Measurements from ENCODE around the gene JMJD6. TPM values are rescaled to one million over a fixed set of nuclear protein-coding genes. Genes with fewer than 3 reads are reported as not detected.
A peak's percentile ranks its signal among the peaks of the same experiment; 100 is the strongest.

Gene JMJD6
- total and polyA plus RNA-seq, 2 of the 8 experiments (the other 6 are each of a cell fraction or from before 2014, with no cell fraction given), result 8.6 to 18.6 TPM

- Histone ChIP-seq H3K4ac (replicated peaks; ENCODE audit: insufficient read length, low read depth, low read length) (no peak overlapping the region), H3K14ac (ENCODE audit: insufficient read length) (no peak overlapping the region), H2BK20ac (ENCODE audit: low read length) (no peak overlapping the region), H3K9me3 (ENCODE audit: insufficient read depth in 2 of 2, low read depth in 1 of 2, low read length in 1 of 2) (no peaks in the 10 kb centered on the region), H2BK120ac (replicated peaks; ENCODE audit: low read depth, low read length) (no peak overlapping the region), H3K9ac (replicated peaks in 1 of 4; ENCODE audit: extremely low read depth in 1 of 4, low read depth in 3 of 4, low read length in 3 of 4) (no peak overlapping the region), H3K4me1 (replicated peaks in 1 of 4; ENCODE audit: control insufficient read depth in 3 of 4, insufficient read depth in 4 of 4, low read length in 3 of 4) (peaks cover 0 to 24% (median 12%) of the 10 kb centered on the region in 4 experiments; a peak in 6 of 7 replicates), H3K79me2 (ENCODE audit: control insufficient read depth in 1 of 2, insufficient read depth in 2 of 2, low read length in 2 of 2) (no peaks in the 10 kb centered on the region), H4K20me1 (replicated peaks in 1 of 2; ENCODE audit: control insufficient read depth in 1 of 2, insufficient read depth in 2 of 2, low read length in 2 of 2) (peaks cover 0 to 2% of the 10 kb centered on the region in 2 experiments), H3K18ac (ENCODE audit: extremely low read depth, low read length) (no peak overlapping the region), H3K23ac (ENCODE audit: insufficient read length) (no peak overlapping the region), H4K8ac (ENCODE audit: extremely low read depth, insufficient read depth, low read length) (peak overlapping the region; percentile 36), H4K5ac (ENCODE audit: insufficient read length, low read depth, low read length) (no peak overlapping the region), H2AK5ac (ENCODE audit: low read depth, low read length) (no peak overlapping the region), H3K23me2 (ENCODE audit: low read depth, low read length) (no peaks in the 10 kb centered on the region), H4K91ac (replicated peaks; ENCODE audit: insufficient read length, low read length) (no peak overlapping the region), H3K4me3 (ENCODE audit: extremely low read depth in 1 of 4, insufficient read depth in 2 of 4, low read depth in 3 of 4, low read length in 4 of 4) (no peak overlapping the region), H3K79me1 (ENCODE audit: low read depth, low read length) (no peaks in the 10 kb centered on the region), H3K27ac (ENCODE audit: low read depth, low read length) (no peak overlapping the region), H2BK5ac (ENCODE audit: low read depth, low read length) (no peak overlapping the region), H2AFZ (ENCODE audit: low read length) (no peak overlapping the region), H3K56ac (replicated peaks; ENCODE audit: insufficient read length, low read depth, low read length) (no peak overlapping the region), H3K4me2 (ENCODE audit: insufficient read depth in 1 of 2, low read depth in 2 of 2, low read length in 2 of 2) (no peak overlapping the region), H2BK12ac (ENCODE audit: low read depth, low read length) (no peak overlapping the region), H2BK15ac (ENCODE audit: low read length) (no peak overlapping the region), H3K36me3 (ENCODE audit: control insufficient read depth in 2 of 4, insufficient read depth in 4 of 4, low read length in 3 of 4) (no peaks in the 10 kb centered on the region), H3K27me3 (replicated peaks in 1 of 4; ENCODE audit: control insufficient read depth in 3 of 4, extremely low read depth in 1 of 4, insufficient read depth in 3 of 4, low read length in 3 of 4) (no peaks in the 10 kb centered on the region)
- POLR2A ChIA-PET (ENCODE audit: partially characterized antibody), result interaction anchor here (0.6 to 1.3 kb wide), 4 partner anchors 11 to 20 kb away, joined by 3 to 4 read pairs (median 3); no protein-coding TSS in a partner anchor
- WGBS, 2 experiments (ENCODE audit: extremely low coverage in 1 of 2, insufficient coverage in 1 of 2, insufficient read length in 1 of 2, insufficient replicate concordance in 2 of 2, low coverage in 1 of 2, low lambda C conversion rate in 2 of 2, missing lambda C conversion rate in 1 of 2), result 85% methylated on average over 12 of the region's 15 CpGs; no CpG with 5 or more reads in 1 of the 2 experiments
- FAIRE-seq (no peak), DNase-seq (ENCODE audit: low read depth in 1 of 2, low spot score in 2 of 2) (no peak)
- CTCF ChIA-PET (ENCODE audit: partially characterized antibody), result interaction anchor here (0.7 to 13.1 kb wide), 5 partner anchors 21 to 174 kb away, joined by 3 to 155 read pairs (median 4); partner anchors contain the start of gene MXRA7
- no peak for TF ChIP-seq CTCF (IDR thresholded peaks at IDR 0.05; ENCODE audit: control extremely low read depth in 1 of 3, insufficient read depth in 1 of 3, low read depth in 1 of 3, low read length in 3 of 3)
- TF ChIP-seq EP300 (IDR thresholded peaks at IDR 0.05; ENCODE audit: borderline replicate concordance in 1 of 2, low read depth in 2 of 2, low read length in 2 of 2), result no peak
- TF ChIP-seq SRF (IDR thresholded peaks at IDR 0.05; ENCODE audit: low read depth, low read length), result no peak
- no peak for TF ChIP-seq SIN3A (conservative IDR thresholded peaks at IDR 0.05 in 1 of 2, IDR thresholded peaks at IDR 0.05 in 1 of 2; ENCODE audit: low read depth in 1 of 2, low read length in 2 of 2)
- no peak for TF ChIP-seq SAP30 (IDR thresholded peaks at IDR 0.05; ENCODE audit: insufficient read depth, insufficient replicate concordance, low read length)
- TF ChIP-seq NRF1 (IDR thresholded peaks at IDR 0.05; ENCODE audit: low read depth, low read length), result no peak
- no peak for TF ChIP-seq JUND (IDR thresholded peaks at IDR 0.05; ENCODE audit: low read length)
- no peak for TF ChIP-seq GTF2F1 (IDR thresholded peaks at IDR 0.05; ENCODE audit: borderline replicate concordance, low read depth, low read length)
- TF ChIP-seq CHD1 (IDR thresholded peaks at IDR 0.05; ENCODE audit: low read depth, low read length), result no peak
Observed at GRCh38 chr17:76686538-76687297, 39.7 kb downstream of the JMJD6 start.

Data from H1 (cell line).